NCI-H446 treated with DMSO at 0.1 percent for 48 hours (cell line): ENCODE data around the gene AKAP6.
"Not testable (repeated sequence)": the region's sequence is repeated elsewhere in the genome, so short reads cannot be mapped to it uniquely, and the experiment has no call there.

Source experiments
- DNase-seq: peaks from one replicate; lab custom pipeline; 2025; lab: John Stamatoyannopoulos, UW

AKAP6 gene

DNA sequence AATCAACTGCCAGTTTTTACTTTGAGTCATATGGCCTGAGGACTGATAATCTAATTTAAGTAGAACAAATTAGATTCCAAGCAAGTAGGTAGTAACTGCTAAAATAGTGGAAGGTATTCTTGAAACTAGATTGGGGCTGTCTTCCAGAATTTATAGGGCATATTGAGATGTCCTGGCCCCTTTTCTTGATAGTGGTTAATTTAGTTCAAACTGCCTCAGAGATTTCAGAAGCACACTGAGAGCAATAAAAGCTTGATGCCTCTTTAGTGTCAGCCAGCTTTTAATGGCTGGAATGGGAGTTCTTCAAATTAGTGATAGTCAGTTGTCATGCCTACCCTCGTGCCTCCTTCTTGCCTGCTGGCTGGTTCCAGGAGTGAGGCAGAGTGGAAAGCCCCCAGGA, 120.5 kb downstream of the AKAP6 start:
- no peak for DNase-seq

DNA sequence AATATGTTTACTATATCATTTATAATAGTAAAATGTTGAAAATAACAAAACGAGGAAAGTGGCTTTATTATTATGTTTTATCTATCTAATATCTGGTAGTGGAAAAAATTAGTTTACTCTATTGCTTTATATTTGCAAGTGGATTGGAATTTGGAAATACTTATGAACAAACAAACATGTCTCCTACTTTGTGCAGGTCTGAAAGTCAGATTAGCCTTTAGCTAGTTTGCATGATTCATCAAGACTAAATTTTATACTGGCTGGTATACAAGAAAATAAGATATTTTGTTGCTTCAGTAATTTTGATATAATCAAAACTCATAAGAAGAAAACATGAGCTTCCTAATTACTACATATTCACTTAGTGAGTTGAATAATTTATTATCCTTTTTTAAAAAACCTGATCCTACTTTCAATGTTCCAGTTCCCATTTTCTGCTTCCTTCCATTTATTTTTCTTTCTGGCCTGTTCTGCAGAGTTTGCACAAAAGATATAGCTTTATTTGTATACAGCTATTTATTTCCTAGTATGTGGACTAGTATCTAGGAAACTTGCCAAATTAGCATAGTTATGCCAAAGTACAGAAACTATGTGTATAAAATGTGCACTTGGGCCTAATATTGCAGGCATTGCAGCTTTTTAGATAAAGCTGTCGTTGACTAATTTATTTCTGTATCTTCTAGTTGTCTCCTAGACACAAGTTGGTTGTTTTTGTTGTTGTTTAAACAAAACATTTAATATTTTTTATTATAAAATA, 122.0 kb downstream of the AKAP6 start:
- DNase-seq = no peak

DNA sequence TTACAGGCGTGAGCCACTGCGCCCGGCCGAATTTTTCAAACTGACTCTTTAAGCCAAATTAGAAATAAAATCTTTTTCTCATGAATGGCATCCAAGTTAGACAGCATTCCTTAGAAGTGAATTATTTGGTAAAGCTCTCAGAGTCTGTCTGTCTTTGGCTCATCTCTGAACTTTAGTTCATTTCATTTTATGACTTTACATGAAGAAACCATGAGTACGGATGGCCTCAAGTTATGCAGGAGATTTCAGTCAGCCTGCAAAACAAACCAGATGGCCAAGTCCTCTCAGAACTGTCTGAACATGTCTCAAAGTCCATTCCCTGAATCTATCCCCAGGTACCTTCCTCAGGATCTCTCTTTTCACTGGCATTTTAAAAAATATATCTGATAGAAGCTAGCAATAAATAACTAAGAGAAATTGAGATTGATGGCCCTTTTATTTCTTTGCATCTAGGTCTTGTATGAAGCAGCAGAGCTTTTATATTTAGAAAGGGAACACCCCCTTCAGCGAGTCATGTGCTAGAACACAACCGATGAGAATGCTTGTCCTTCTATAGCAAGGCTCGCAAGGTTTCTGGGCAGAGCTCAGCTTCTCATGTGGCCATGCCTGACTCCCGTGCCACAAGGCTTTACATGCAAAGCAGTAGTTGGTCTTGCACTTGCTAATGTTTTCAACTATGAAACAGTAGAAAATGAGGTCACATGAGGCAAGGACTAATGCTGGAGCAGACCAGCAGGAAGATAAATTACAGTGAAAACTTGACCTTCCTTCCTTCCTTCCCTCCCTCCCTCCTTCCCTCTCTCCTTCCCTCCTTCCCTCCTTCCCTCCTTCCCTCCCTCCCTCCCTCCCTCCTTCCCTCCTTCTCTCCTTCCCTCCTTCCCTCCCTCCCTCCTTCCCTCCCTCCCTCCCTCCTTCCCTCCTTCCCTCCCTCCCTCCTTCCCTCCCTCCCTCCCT, 125.0 kb downstream of the AKAP6 start:
- DNase-seq = peak; percentile 18

DNA sequence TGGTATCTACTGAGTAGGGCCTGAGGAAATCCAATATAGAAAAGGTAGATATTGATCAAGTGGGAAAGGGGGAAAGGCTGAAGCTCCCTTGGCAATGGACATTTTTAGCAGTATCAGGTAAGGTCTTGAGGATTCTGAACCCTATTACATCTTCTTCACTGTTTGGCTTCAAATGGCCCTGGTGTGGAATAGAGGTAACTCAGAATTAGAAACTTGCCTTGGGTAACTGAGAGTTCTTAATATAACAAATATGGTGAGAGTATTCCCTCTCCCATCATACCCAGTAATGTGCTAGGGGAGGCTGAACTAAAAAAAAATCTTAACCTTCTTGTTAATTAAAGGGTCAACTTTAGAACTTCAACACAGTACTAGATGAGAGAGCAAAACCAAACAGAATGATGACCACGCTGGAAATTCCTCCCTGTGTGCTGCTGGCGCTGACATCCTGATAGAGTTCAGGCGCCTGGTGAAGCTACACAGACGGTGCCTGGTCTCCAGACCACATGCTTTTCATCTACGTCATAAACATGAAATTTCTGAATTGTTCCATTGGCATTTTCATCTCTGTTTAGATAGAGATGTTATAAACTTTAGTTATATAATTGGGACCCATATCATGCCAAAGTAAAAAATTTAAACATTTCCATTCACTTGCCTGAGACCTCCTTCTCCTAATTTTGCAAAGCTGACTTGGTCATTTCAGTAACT, 128.3 kb downstream of the AKAP6 start:
- DNase-seq = no peak

DNA sequence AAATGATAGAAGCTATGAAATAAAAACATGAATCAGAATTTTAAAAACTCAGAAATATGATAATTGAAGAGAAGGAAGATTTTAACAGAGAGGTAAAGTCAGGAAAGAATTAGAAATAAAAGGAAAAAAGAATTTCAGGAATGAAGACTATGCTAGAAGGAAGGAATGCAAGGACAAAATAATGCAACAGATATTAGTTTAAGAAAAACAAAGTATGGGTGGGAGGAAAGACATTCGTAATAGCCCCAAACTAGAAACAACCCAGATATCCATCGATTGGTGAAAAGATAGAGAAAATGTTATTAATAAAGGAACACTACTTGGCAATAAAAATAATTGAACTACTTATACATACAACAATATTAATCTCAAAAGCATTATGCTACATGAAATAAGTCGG, 129.6 kb downstream of the AKAP6 start:
- no peak for DNase-seq

DNA sequence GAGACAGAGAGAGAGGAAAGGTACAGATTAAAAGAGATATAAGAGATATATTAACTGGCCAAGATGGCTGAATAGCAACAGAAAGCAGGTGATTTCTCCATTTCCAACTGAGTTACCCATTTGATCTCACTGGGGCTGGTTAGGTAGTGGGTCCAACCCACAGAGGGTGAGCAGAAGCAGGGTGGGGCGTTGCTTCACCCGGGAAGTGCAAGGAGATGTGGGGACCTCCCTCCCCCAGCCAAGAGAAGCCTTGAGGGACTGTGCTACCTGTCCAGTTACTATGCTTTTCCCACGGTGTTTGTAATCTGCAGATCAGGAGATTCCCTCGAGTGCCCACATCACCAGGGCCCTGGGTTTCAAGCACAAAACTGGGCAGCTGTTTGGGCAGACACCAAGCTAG, 131.2 kb downstream of the AKAP6 start:
- no peak for DNase-seq

DNA sequence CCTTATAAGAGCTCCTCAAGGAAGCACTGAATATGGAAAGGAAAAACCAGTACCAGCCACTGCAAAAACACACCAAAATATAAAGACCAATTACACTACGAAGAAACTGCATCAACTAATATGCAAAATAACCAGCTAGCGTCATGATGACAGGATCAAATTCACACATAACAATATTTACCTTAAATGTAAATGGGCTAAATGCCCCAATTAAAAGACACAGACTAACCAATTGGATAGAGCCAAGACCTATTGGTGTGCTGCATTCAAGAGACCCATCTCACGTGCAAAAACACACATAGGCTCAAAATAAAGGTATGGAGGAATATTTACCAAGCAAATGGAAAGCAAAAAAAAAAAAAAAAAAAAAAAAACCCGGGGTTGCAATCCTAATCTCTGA, 133.5 kb downstream of the AKAP6 start:
- not testable (repeated sequence) for DNase-seq

DNA sequence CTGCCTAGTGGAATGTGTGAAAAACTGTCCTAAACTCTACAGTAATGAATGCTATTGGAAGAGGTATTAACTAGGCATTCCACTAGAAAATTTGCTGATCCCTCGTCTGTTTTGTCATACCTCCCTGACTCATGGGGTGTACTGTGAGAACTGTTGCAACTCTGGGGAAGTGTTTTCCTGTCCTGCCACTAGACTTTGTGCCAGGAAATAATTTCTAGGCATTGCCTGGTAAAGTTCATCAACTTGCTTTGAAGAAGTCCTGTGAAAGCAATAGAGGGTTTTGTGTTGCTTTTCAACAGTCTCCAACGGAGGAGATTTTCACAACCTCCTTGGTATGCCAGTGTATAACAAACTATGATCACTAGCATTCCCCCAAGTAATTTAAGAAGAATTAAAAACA, 139.9 kb downstream of the AKAP6 start:
- DNase-seq = no peak

DNA sequence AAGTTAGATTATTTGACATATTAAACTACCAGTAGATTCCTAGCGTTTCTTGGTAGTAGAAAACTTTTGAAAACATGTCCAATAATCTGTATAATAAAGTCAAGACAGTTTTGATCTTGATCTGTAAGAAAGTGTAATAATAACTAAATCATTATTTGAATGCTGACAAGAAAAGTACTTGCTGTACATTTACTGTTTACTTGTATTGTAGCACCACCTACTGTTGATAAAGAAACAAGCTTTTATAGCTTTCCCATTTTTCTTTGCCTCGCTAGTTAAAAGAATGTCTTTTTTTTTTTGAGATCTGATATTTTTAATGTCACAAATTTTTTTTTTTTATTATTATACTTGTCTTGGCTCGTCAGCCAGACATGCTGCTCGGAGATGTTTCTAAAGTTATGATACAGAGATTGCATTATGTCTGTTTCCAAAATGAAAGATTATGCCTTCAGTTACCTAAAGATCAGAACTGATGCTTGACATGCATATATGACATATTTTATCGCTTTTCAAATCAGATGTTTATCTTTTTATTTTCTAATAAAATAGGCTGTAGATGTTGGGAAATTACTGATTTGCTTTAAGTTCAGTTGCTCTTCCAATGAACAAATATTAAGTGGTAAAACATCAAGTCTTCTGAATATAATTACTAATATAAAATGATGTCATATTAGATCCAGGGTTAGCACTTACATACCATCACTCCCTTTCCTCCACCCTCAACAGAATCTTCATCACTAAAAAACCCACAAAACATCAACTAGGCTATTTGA, 140.5 kb downstream of the AKAP6 start:
- peak; percentile 78 for DNase-seq

DNA sequence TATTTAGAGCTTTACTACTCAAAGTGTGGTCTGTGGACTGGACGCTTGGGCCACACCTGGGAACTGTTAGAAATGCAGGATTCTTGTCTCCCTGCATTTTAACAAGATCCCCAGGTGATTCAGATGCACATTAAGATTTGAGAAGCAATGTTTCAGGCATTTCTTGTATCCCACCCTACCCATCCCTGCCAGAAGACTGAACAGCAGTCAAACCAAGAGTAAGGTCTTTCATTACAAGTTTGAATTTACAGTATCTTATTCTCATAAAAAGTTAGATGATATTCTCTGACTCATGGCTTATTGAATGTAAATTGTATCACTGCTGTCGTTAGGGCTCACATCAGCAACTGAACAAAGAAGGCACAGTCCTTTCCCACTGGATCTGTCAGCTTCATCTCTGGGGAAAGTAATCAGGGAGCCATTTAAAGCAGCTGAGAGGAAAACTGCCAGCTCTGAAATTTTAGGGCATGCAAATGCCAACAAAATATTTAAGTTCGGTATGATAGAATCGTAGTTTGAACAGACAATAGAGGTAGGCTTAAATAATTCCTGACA, 141.1 kb downstream of the AKAP6 start:
- no peak for DNase-seq

DNA sequence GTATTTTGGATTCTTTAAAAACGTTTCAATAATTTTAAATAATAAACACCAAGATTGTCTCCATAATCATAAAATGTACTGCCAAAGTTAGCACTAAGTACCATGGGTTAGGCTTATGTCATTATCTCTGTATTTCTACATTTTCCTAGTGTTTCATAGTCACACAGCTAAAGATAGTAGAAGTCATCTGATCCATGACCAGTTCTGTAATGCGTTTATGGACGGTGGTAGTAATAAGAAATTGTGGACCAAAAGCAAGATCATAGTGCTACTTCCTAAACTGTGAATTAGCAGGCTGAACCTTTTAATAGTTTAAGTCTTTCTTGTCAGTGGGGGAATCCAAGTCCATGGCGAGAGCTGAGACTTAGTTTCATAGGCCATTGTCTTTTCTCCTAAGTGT, 142.1 kb downstream of the AKAP6 start:
- no peak for DNase-seq

DNA sequence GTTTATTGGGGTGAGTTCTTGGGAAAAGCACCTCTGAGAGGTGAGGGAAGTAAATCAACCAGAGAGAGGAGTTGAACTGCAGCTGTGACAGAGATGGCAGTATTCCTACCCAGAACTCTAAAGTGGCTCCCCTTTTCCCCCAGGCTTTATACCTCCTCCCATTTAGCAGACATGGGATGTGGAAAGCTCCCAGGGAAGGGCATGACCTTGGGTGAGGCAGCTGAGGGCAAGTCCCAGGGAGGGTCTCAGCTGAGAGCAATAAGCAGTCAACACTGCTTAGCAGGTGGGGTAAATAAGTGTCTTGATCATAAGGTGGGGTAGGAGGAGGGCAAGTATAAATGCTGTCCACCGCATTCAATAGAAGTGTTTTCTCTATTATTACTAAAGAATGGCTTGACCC, 143.0 kb downstream of the AKAP6 start:
- DNase-seq = no peak

DNA sequence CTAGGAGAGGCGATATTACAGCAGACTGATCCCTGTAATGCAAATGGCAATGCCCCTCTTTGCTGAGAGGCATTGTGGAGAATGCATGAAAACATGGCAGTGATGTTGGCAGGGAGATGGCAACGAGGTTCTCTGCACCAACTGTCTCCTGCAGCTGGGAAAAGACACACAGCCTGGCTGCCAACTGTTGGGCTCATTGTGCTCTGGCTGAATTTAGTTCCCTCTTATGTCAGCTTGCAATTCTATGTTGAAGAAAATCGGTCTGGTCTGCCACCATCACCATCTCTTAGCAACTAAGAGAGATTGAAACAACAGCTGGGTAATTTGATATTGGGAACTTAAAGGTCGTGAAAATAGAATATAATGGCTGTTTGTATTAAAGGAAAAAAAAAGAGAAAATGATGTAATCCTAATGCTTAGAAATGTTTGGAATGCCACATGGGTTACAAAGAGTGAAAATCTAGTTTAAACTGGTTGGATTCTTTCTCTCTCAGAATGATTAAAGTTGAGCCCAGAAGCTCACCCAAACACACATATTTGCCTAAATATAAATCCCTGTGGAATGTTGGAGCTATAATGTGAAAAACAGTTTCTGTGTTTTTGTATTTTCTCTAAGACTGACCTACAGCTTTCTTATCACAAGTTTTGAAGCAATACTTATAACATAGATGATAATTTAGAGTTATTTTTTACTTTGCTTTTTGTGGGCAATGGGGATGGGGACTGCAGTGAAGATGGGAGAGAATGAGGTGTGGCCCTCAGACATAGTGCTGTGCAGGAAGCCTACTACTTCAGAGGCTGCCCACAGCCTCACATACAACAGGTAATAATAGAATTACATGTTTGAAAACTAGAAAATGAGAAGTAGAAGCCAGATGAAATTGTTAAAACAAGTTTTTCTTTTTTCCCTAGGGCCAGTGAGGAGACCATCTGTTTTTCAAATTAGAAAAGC, 143.7 kb downstream of the AKAP6 start:
- DNase-seq = peak; percentile 69

DNA sequence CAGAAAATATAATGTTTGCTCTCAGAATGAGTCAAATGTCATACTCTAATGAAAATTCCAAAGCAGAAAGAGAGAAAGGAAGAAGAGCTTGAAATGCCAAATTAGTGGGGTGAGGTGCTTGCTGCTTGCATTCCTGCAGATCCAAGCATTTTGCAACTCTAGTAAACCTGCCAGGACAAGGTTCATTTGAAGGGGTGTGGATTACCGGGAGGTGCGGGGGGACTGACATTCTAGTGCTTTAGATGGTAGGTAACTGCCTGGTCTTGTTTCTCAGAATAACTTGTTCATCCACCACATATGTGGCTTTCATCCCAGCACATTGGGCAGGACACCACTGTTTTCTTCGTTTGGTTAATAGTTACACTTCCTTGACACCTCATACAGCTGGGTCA, 144.4 kb downstream of the AKAP6 start:
- no peak for DNase-seq

DNA sequence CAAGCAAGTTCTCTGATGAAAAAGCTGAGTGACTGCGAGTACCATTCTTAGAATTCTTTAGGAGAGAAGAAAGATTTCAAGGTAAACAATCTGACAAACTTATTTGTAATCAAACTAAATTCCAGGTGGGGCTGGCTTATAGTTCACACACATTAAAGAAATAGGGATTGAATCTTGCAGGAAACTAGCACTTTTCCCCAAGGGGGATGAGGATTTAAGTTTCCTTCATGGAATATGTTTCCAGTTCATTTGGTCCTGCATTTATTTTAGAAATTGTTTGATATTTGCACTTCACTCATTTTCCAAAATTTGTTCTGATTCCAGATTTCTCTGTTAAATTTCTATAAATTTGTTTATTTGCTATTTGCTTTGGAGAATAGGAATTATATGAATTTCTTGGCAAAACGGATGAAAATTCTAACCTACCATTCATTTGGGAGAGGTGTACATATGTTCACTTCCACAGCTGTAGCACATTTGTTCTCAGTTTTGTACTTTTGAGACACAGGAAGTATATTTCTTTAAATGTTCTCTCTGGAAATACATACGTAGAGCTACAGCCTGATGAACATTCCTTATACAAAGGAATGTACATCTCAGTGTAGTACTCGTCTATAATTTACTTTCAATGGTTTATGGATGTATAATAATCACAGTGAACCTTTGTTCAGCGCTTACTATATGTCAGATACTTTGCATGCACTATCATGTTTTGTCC, 145.5 kb downstream of the AKAP6 start:
- no peak for DNase-seq

DNA sequence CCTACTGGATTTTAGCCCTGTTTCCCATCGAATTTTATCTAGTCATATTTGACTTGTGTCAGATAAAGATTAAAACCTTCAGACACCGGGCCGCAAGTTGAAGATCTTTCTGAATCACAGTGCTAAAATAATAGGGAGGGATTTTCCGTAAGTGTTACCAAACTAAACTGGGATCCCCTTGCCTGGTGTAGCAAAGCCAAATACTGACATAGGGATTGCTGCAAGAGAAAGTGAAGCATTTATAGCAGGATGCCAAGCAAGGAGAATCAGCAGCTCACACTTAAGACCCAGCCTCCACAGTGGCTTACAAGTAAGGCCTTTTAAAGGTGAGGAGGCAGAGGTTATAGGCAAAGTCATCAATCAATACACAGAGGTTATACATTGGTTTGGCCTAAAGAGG, 147.4 kb downstream of the AKAP6 start:
- DNase-seq = no peak

DNA sequence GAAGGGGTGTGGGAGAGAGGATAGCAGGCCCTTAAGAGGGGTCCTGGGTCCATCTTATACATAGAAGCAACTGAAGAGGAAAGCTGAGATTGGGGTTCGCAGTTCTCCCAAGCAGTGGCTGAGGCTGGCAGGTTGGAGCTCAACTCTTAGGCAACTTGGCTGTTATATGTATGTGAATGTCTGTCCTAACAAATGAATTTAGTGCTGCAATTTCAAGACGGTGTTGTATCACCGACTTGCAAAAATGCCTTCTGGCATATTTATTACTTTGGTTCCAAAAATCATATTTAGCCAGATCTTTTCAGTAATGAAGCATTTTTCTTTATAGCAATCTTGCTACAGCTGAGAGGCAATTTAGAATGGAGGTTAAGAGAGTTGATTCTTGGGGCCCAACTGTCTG, 148.3 kb downstream of the AKAP6 start:
- no peak for DNase-seq

DNA sequence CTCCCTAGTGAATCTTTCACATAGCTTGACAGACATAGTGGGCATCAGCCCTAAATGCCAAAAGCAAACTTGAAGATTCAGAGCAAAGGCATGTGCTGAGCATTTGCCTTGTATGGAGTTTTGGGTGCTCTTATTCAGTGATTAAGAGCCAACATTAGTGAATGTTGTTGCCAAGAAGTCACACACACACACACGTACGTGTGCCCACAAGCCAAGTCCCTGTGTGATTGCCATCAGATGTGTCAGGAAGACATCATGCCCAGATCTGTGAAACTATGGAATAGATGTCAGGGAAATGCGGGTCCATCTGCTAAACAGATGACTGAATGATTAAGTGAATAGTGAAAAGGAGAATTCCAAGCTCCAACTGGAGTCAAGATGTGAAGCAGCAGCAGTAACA, 149.0 kb downstream of the AKAP6 start:
- DNase-seq = no peak

DNA sequence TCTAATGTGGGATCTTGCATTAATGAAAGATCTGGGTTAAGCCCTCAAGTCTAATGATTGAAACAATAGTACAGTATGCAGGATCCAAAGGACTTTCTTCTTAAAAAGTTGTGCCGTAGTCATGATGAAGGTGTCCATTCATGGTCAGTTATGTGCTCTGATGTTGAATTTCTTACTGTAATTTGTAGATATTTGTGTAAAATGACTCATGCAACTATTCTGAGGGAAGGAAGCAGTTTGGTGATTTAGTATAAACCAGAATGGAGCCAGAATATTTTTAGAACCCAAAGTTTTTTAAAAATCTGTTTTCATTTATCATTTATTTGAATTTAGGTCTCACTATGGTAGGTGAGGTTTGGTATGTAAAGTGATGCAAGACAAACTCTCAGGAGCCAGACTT, 151.2 kb downstream of the AKAP6 start:
- DNase-seq = no peak

DNA sequence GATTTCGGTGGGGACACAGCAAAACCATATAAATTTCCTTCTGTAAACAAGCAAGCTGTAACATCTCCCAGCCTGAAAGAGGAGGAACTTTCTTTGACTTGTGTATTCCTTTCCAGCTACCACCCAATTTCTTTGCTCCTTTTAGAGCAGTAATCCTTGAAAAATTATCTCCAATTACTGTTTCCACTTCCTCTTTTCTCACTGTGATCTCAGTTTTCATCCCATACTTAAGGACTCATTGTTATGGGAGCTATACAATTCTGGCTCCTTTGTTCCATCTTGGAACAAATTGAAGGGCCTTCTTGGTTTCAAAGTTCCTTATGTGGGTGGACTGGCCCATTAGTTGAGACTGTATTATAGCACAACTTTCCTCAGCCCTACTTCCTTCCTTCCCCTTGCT, 152.6 kb downstream of the AKAP6 start:
- no peak for DNase-seq
